Measurements from ENCODE around the gene LRRC4B.

The LRRC4B gene

DNA sequence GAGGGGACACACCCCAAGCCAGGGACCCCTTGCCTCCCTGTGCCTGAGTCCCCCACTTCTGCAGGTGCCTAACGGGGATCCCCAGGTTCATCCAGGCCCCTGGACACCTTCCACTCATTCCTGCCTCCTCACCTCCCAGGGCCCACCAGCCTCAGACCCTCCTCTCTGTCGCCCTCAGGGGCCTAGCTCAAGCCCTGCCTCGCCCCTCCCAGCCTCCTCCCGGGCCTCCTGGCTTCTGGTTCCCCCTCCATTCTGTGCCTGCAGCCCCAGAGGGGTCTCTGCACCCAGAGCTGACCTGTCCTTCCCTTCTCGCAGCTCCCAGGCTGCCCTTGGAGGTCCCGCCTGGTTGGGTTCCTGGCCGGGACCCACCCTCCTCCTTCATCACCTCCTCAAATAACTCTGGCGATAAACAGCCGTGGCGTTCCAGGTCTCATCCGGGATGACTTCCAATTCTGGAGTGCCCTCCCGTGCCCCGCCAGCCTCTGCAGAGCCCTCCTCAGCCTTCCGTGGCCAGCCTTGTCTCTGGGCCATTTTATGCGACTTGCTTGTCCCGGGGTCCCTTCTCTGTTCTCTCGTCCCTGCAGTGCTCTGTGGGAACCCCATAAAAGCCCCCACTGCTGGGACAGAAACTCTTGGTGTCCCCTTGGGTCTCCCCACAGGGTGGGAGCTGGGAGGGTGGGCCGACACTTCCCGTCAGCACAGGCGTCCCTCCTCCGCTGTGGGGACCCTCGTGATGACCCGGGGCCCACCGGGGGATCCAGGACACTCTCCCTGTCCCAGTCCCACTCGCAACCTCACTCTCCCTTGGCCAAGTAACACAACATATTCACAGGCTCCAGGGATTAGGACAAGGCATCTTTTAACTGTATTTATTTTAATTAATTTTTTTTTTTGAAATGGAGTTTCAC, 66.4 kb downstream of the LRRC4B start:
- DNase-seq (ENCODE audit: low read depth): no peak
- TF ChIP-seq, protein P1, sequence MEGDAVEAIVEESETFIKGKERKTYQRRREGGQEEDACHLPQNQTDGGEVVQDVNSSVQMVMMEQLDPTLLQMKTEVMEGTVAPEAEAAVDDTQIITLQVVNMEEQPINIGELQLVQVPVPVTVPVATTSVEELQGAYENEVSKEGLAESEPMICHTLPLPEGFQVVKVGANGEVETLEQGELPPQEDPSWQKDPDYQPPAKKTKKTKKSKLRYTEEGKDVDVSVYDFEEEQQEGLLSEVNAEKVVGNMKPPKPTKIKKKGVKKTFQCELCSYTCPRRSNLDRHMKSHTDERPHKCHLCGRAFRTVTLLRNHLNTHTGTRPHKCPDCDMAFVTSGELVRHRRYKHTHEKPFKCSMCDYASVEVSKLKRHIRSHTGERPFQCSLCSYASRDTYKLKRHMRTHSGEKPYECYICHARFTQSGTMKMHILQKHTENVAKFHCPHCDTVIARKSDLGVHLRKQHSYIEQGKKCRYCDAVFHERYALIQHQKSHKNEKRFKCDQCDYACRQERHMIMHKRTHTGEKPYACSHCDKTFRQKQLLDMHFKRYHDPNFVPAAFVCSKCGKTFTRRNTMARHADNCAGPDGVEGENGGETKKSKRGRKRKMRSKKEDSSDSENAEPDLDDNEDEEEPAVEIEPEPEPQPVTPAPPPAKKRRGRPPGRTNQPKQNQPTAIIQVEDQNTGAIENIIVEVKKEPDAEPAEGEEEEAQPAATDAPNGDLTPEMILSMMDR (conservative IDR thresholded peaks at IDR 0.05; ENCODE audit: control insufficient read depth, insufficient read depth, low read depth, low read length): no peak
- no peak overlapping the region for H3K4me3 ChIP-seq (ENCODE audit: control insufficient read depth, low read depth, low read length)

DNA sequence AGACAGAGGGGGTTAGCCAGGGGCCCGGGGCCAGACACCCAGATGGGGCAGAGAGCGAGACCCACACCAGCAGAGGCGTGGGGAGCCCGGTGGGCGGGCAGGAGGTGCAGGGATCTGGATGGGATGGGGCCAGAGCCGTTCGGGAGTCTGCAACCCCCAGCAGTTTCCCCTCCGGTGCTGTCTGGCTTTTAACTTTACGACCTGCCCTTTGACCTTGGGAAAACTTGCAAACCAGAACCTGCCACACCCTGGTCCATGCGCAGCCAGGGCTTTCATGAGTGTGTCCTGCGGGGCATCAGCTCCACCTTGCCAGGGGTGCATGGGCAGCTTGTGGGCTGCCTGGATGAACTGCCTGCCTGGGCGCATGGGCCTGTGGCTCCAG, 67.1 kb downstream of the LRRC4B start:
- no peak for DNase-seq (ENCODE audit: low read depth)
- TF ChIP-seq, protein P1 (conservative IDR thresholded peaks at IDR 0.05; ENCODE audit: control insufficient read depth, insufficient read depth, low read depth, low read length): no peak
- no peak overlapping the region for H3K4me3 ChIP-seq (ENCODE audit: control insufficient read depth, low read depth, low read length)

DNA sequence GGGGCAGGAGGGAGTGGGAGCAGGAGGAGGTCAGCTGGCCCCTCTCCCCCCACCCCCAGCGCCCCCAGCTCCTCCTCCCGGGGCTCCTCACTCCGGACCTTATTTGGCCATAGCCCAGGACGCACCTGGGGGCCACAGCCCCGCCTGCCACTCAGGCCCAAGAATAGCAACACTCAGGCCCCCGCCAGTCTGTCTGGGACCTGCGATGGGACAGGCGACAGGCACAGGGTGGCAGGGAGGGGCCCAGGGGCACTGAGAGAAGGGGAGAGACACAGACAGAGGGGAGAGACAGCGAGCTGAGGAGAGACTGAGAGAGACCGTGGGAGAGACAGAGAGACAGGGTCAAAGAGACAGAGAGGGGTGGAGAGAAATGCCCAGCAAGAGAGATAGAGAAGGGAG, 67.5 kb downstream of the LRRC4B start:
- no peak for DNase-seq (ENCODE audit: low read depth)
- TF ChIP-seq, protein P1 (conservative IDR thresholded peaks at IDR 0.05; ENCODE audit: control insufficient read depth, insufficient read depth, low read depth, low read length): no peak

DNA sequence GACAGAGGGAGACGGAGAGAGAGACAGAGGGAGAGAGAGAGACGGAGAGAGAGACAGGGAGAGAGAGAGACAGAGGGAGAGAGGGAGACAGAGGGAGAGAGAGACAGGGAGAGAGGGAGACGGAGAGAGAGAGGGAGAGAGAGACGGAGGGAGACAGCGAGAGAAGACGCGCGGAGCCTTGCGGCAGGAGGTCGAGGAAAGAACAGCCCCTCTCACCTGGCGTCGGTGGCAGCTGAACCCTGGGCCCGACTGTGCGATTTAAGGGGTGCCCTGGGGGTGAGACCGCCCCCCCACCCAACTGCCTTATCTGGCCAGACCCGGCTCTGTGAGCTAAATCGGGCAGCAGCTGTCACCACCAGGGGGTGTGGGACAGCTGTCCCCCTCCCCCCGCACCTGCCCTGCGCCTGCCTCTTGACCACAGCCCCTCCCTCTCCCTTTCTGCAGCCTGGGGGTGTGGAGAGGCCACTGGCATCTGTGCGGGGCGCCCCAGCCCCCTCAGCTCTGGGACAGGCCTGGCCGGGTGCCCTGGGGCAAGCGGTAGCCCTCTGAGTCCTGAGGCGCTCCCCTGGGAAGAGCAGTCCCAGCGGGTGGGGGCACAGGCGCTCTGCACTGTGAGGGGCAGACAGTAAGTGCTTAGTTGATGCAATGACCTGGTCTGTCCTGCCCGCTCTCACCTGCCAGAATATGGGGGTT, 68.0 kb downstream of the LRRC4B start:
- TF ChIP-seq, protein P1 (conservative IDR thresholded peaks at IDR 0.05; ENCODE audit: control insufficient read depth, insufficient read depth, low read depth, low read length): no peak
- H3K4me3 ChIP-seq (ENCODE audit: control insufficient read depth, low read depth, low read length): no peak overlapping the region
- DNase-seq (ENCODE audit: low read depth): no peak

More for the DNA sequence above, 67.5 kb downstream of the LRRC4B start:
- no peak overlapping the region for H3K4me3 ChIP-seq (ENCODE audit: control insufficient read depth, low read depth, low read length)

DNA sequence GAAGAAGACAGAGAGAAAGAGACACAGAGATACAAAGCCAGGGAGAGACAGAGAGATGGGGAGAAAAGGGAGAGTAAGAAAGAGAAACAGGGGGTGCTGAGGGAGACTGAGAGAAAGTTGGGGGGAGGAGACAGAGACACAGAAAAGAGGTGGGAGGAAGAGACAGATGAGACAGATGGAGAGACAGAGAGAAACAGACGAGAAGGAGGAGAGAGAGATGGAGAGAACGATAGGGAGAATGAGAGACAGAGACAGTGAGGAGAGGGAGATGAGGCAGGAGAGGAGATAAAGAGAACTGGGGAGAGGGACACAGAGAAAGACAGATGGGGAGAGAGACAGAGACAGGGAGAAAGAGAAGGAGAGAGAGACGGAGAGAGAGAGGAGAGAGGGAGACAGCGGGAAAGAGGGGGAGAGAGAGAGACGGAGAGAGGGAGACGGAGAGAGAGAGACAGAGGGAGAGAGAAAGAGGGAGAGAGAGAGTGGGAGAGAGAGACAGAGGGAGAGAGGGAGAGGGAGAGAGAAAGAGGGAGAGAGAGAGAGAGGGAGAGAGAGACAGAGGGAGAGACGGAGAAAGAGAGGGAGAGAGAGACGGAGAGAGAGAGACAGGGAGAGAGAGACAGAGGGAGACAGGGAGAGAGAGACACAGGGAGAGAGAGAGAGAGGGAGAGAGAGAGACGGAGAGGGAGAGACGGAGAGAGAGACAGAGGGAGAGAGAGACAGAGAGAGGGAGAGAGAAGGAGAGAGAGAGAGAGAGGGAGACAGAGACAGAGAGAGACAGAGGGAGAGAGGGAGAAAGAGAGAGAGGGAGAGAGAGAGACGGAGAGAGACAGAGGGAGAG, 69.8 kb downstream of the LRRC4B start:
- no peak overlapping the region for H3K4me3 ChIP-seq (ENCODE audit: control insufficient read depth, low read depth, low read length)
- no peak for DNase-seq (ENCODE audit: low read depth)
- TF ChIP-seq, protein P1 (conservative IDR thresholded peaks at IDR 0.05; ENCODE audit: control insufficient read depth, insufficient read depth, low read depth, low read length): no peak

DNA sequence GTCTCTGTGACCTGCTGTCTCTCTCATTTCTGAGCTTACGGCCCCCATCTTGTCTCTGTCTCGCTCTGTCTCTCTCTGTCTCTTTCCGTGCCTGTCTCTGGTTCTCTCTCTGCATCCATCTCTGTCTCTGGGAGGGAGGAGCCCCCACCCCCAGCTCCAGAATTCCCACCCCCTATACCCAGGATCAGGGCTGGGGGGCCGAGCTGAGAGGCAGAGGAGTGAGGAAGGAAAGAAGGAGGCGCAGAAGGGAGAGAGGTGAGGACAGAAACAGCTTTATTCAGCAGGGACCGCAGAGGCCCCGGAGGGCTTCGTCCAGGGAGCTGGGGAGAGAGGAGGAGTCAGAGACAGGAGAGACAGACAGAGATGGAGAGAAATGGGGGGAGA, 71.2 kb downstream of the LRRC4B start:
- TF ChIP-seq, protein P1 (conservative IDR thresholded peaks at IDR 0.05; ENCODE audit: control insufficient read depth, insufficient read depth, low read depth, low read length): no peak
- no peak overlapping the region for H3K4me3 ChIP-seq (ENCODE audit: control insufficient read depth, low read depth, low read length)
- no peak for DNase-seq (ENCODE audit: low read depth)
